K562 (cell line): ENCODE results near the gene TM7SF2. TPM values are rescaled to one million over a fixed set of nuclear protein-coding genes. Genes with fewer than 3 reads are reported as not detected.

ENCODE experiments used
- CCNT2 ChIP-seq: IDR thresholded peaks from 2 replicates; pipeline ENCODE4 v1.6.1; 2011; ENCODE audit warnings: borderline replicate concordance, low read depth, mild to moderate bottlenecking, moderate library complexity, mixed read lengths, low read length; ENCODE audit not compliant: insufficient read length; ENCODE audit errors: extremely low read depth
- CREM ChIP-seq: IDR thresholded peaks from 2 replicates; pipeline ENCODE4 v1.6.1; 2014; ENCODE audit warnings: antibody characterized with exemption, low read depth
- ERF ChIP-seq: fragments of 450-650 bp; formaldehyde crosslinking; IDR thresholded peaks from 2 replicates; pipeline ENCODE4 v1.4.0; 2020; ENCODE audit warnings: mild to moderate bottlenecking, mixed read lengths
- IFI16 ChIP-seq: fragments of 250-450 bp; sonication (Bioruptor Pico); IDR thresholded peaks from 2 replicates; pipeline ENCODE4 v2.1.2; 2022; ENCODE audit warnings: mild to moderate bottlenecking, inconsistent platforms
- JUN ChIP-seq, 2 experiments: sonication (generic) in 1 of 2; formaldehyde crosslinking in 1 of 2; IDR thresholded peaks; 2 replicates each; pipeline versions ENCODE4 v1.6.1 to v1.8.0; 2012 to 2022; ENCODE audit warnings: borderline replicate concordance in 2 of 2, mild to moderate bottlenecking in 2 of 2, improper control_type of control experiment in 1 of 2, low read depth in 1 of 2, low read length in 1 of 2, missing genetic modification reagents in 1 of 2
- JUND ChIP-seq, 2 experiments: IDR thresholded peaks; 2 replicates in 1 of 2; 3 replicates in 1 of 2; pipeline ENCODE4 v1.6.1; 2011; ENCODE audit warnings: borderline replicate concordance in 2 of 2, low read depth in 2 of 2, low read length in 2 of 2, improper control_type of control experiment in 1 of 2, missing biosample characterization in 1 of 2, missing genetic modification characterization in 1 of 2, missing genetic modification reagents in 1 of 2
- MAFG ChIP-seq: fragments of 450-650 bp; conservative IDR thresholded peaks from 2 replicates; pipeline ENCODE4 v1.6.1; 2016; ENCODE audit warnings: missing genetic modification characterization, missing compliant biosample characterization
- MAFK ChIP-seq: IDR thresholded peaks from 2 replicates; pipeline ENCODE4 v1.6.1; 2011; ENCODE audit warnings: low read length, improper control_type of control experiment
- MTA3 ChIP-seq: fragments of 450-650 bp; formaldehyde crosslinking; IDR thresholded peaks from 2 replicates; pipeline ENCODE4 v1.6.1; 2017; ENCODE audit warnings: mild to moderate bottlenecking, borderline replicate concordance
- NFIC ChIP-seq: fragments of 450-650 bp; IDR thresholded peaks from 2 replicates; pipeline ENCODE4 v1.6.1; 2017; ENCODE audit warnings: mild to moderate bottlenecking, inconsistent platforms
- NFRKB ChIP-seq: fragments of 450-650 bp; IDR thresholded peaks from 2 replicates; pipeline ENCODE4 v1.6.1; 2016; ENCODE audit warnings: low read depth
- PHB2 ChIP-seq: fragments of 450-650 bp; IDR thresholded peaks from 2 replicates; pipeline ENCODE4 v1.6.1; 2017; ENCODE audit warnings: low read depth
- RBM15 ChIP-seq: fragments of 200-400 bp; formaldehyde crosslinking; IDR thresholded peaks from 2 replicates; pipeline ENCODE4 v1.6.1; 2018; ENCODE audit warnings: mild to moderate bottlenecking, low read length, moderate library complexity; ENCODE audit not compliant: insufficient read depth
- RNF2 ChIP-seq: sonication (generic); IDR thresholded peaks from 2 replicates; pipeline ENCODE4 v1.6.1; 2016
- SMARCE1 ChIP-seq: fragments of 450-650 bp; IDR thresholded peaks from 2 replicates; pipeline ENCODE4 v1.7.1; 2016; ENCODE audit warnings: mild to moderate bottlenecking
- TEAD1 ChIP-seq, 2 experiments: fragments of 450-650 bp in 1 of 2; sonication (generic) in 1 of 2; formaldehyde crosslinking; IDR thresholded peaks; 2 replicates each; pipeline versions ENCODE4 v1.4.0 to v1.8.0; 2020 to 2022; ENCODE audit warnings: mild to moderate bottlenecking in 2 of 2, missing genetic modification reagents in 1 of 2
- polyA plus RNA-seq, 8 experiments: library from polyadenylated mRNA; depleted of rRNA in 4 of 8; stranded (reverse) in 5 of 8; unstranded in 3 of 8; fragments of >200 nt; fragmentation: Nextera tagmentation in 2 of 8; fragmentation: Illumina TruSeq in 1 of 8; extraction: Ambion mirVana in 2 of 8; extraction: Trizol in 1 of 8; gene quantifications; 2 replicates each; pipeline versions ENCODE4 v1.2.1 to v1.2.3, GENCODE V29; 2011 to 2014; ENCODE audit warnings: inconsistent platforms in 1 of 8, missing spikeins in 1 of 8
- total RNA-seq, 7 experiments: library from RNA; depleted of rRNA in 6 of 7; stranded (reverse); fragments of >200 nt in 6 of 7; fragmentation: Illumina TruSeq in 2 of 7; extraction: Trizol in 2 of 7; gene quantifications; 2 replicates each; pipeline versions ENCODE4 v1.2.1 to v1.2.3, GENCODE V29; 2011 to 2021; ENCODE audit warnings: low replicate concordance in 1 of 7
- TF ChIP-seq, protein P1 (sequence below): sonication (generic); formaldehyde crosslinking; IDR thresholded peaks from 2 replicates; pipeline ENCODE4 v1.8.0; 2022; ENCODE audit warnings: mild to moderate bottlenecking, missing genetic modification reagents
- TF ChIP-seq, protein P2 (sequence below), 2 experiments: fragments of 200-800 bp in 1 of 2; sonication (Bioruptor generic) in 1 of 2; sonication (generic) in 1 of 2; formaldehyde crosslinking in 1 of 2; IDR thresholded peaks in 1 of 2; conservative IDR thresholded peaks in 1 of 2; 2 replicates each; pipeline versions ENCODE4 v1.5.0 to v1.6.1; 2016 to 2020; ENCODE audit warnings: missing compliant biosample characterization in 1 of 2, missing genetic modification characterization in 1 of 2, missing genetic modification reagents in 1 of 2
- TF ChIP-seq, protein P3 (sequence below), 2 experiments: fragments of 450-650 bp; IDR thresholded peaks; 2 replicates each; pipeline ENCODE4 v1.6.1; 2018; ENCODE audit warnings: mild to moderate bottlenecking in 2 of 2, low read depth in 1 of 2; ENCODE audit not compliant: partially characterized antibody in 2 of 2

The TM7SF2 gene
- total and polyA plus RNA-seq, 9 of the 15 experiments (the other 6 are each of a cell fraction or from before 2014, with no cell fraction given), result 1.2 to 22.0 (median 14.3) TPM

DNA sequence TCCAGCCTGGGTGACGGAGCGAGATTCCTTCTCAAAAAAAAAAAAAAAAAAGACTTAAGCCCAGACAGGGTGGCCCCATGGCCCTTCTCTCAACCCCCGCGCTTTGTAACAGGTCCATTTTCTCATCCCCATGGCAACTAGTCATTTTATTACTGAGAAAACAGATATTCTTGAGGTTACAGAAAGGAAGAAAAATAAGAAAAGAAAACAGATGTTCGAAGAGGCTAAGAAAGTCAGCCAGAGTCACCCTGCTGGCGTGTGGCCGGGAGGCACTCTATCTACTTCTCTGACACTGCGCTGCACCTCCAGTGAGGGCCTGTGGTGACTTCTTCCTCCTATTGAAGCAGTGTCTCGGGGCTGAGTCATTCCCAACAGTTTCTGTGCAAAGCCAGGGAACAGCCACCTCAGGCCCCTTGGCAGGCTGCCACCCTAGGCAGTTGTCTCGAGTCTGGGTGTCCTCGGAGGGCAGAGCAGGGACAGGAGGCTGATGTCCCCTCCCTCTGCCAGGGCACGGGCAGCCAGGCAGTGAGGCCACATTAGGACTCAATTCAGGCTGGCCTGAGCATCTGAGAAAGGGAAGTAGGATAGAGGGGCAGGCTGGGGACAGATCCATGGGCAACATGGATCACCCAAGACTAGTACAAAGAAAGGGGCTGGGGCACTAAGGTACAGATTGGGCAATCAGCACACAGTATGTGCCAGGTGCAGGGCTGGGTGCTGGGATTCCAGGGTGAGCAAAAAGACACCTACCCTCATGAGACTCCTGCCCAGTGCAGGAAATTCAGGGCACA is 39.0 kb downstream of the TM7SF2 start (continued):
- TF ChIP-seq CCNT2 (peak; percentile 32), MTA3 (0 out of 2 replicates have a peak, but pooled peaks have one; percentile 64), RNF2 (0 out of 2 replicates have a peak, but pooled peaks have one; percentile 47), ERF (CRISPR knock-in tag) (no peak), PHB2 (no peak), MAFK (peak; percentile 69), JUN (IDR thresholded peaks at IDR 0.05; ENCODE audit: borderline replicate concordance, low read depth, low read length) (peak; percentile 86), JUN (CRISPR knock-in tag; IDR thresholded peaks at IDR 0.05; ENCODE audit: borderline replicate concordance) (no peak), JUND (IDR thresholded peaks at IDR 0.05; ENCODE audit: borderline replicate concordance, low read depth, low read length) (peak; percentile 90), JUND (tag; IDR thresholded peaks at IDR 0.05; ENCODE audit: borderline replicate concordance, low read depth, low read length) (peak; percentile 88; the same call in 2 of the 3 replicates), IFI16 (CRISPR knock-in tag) (no peak), RBM15 (no peak), TEAD1 (CRISPR knock-in tag; IDR thresholded peaks at IDR 0.05) (no peak), CREM (peak; percentile 62; the same call in 1 of the 2 replicates), SMARCE1 (peak; percentile 83), NFRKB (0 out of 2 replicates have a peak, but pooled peaks have one; percentile 38), NFIC (peak; percentile 97), MAFG (tag) (peak; percentile 66; the same call in 1 of the 2 replicates)
- TF ChIP-seq, protein P1, sequence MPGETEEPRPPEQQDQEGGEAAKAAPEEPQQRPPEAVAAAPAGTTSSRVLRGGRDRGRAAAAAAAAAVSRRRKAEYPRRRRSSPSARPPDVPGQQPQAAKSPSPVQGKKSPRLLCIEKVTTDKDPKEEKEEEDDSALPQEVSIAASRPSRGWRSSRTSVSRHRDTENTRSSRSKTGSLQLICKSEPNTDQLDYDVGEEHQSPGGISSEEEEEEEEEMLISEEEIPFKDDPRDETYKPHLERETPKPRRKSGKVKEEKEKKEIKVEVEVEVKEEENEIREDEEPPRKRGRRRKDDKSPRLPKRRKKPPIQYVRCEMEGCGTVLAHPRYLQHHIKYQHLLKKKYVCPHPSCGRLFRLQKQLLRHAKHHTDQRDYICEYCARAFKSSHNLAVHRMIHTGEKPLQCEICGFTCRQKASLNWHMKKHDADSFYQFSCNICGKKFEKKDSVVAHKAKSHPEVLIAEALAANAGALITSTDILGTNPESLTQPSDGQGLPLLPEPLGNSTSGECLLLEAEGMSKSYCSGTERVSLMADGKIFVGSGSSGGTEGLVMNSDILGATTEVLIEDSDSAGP (CRISPR knock-in tag), result no peak
- TF ChIP-seq, protein P2, sequence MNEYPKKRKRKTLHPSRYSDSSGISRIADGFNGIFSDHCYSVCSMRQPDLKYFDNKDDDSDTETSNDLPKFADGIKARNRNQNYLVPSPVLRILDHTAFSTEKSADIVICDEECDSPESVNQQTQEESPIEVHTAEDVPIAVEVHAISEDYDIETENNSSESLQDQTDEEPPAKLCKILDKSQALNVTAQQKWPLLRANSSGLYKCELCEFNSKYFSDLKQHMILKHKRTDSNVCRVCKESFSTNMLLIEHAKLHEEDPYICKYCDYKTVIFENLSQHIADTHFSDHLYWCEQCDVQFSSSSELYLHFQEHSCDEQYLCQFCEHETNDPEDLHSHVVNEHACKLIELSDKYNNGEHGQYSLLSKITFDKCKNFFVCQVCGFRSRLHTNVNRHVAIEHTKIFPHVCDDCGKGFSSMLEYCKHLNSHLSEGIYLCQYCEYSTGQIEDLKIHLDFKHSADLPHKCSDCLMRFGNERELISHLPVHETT (CRISPR knock-in tag; conservative IDR thresholded peaks at IDR 0.05 in 1 of 2, IDR thresholded peaks at IDR 0.05 in 1 of 2), result peak in 1 of 2 experiments; percentile 71; a peak in 2 of 4 replicates
- TF ChIP-seq, protein P3, sequence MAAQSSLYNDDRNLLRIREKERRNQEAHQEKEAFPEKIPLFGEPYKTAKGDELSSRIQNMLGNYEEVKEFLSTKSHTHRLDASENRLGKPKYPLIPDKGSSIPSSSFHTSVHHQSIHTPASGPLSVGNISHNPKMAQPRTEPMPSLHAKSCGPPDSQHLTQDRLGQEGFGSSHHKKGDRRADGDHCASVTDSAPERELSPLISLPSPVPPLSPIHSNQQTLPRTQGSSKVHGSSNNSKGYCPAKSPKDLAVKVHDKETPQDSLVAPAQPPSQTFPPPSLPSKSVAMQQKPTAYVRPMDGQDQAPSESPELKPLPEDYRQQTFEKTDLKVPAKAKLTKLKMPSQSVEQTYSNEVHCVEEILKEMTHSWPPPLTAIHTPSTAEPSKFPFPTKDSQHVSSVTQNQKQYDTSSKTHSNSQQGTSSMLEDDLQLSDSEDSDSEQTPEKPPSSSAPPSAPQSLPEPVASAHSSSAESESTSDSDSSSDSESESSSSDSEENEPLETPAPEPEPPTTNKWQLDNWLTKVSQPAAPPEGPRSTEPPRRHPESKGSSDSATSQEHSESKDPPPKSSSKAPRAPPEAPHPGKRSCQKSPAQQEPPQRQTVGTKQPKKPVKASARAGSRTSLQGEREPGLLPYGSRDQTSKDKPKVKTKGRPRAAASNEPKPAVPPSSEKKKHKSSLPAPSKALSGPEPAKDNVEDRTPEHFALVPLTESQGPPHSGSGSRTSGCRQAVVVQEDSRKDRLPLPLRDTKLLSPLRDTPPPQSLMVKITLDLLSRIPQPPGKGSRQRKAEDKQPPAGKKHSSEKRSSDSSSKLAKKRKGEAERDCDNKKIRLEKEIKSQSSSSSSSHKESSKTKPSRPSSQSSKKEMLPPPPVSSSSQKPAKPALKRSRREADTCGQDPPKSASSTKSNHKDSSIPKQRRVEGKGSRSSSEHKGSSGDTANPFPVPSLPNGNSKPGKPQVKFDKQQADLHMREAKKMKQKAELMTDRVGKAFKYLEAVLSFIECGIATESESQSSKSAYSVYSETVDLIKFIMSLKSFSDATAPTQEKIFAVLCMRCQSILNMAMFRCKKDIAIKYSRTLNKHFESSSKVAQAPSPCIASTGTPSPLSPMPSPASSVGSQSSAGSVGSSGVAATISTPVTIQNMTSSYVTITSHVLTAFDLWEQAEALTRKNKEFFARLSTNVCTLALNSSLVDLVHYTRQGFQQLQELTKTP (IDR thresholded peaks at IDR 0.05; ENCODE audit: low read depth in 1 of 2, partially characterized antibody in 2 of 2), result peak in 1 of 2 experiments; percentile 77
